ENCODE results near the gene CDKN1C.
"Not testable (repeated sequence)": the region's sequence is repeated elsewhere in the genome, so short reads cannot be mapped to it uniquely, and the experiment has no call there.

CDKN1C gene

DNA sequence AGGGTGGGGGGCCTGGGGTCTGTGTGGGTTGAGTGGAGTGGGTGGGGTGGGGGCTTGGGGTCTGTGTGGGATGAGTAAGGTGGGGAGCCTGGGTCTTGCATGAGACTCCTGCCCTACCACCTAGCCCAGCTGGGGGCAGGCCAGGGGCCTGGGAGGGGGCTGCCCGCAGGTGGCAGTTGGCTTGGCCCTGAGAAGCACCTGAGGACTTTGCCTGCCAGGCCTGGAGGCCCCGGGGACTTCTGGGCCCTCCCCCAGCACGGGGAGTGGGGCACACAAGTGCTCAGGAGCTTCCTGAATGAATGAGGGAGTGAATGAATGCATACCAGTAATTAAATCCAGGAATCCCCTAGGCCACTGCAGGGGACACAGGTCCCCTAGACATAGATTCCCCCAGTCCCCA lies 37.1 kb upstream of the CDKN1C start:
- DNase-seq = no peak

- DNase-seq = no peak
Observed at GRCh38 chr11:2921742-2922493, 36.3 kb upstream of the CDKN1C start.

GRCh38 chr11:2921261-2921660 lies 35.7 kb upstream of the CDKN1C start:
- no peak for DNase-seq

DNA sequence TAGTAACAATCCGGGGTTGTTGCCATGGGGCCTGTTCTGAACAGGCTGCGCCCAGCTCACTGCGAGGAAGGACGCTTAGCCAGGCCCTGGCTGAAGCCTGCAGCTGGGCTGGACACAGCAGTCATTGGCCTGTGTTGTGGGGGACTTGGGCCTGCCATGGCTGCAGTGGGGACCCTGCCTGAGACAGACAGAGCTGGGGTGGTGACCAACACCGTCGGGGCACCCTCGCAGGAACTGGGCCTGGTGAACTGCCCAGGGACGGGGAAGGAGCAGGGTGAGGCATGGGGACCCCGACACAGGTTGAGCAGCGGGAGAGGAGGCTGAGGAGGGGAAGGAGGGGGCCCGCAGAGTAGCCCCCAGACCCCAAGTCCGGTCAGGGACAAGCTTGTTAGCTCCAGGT lies 34.8 kb upstream of the CDKN1C start:
- DNase-seq = no peak

DNA sequence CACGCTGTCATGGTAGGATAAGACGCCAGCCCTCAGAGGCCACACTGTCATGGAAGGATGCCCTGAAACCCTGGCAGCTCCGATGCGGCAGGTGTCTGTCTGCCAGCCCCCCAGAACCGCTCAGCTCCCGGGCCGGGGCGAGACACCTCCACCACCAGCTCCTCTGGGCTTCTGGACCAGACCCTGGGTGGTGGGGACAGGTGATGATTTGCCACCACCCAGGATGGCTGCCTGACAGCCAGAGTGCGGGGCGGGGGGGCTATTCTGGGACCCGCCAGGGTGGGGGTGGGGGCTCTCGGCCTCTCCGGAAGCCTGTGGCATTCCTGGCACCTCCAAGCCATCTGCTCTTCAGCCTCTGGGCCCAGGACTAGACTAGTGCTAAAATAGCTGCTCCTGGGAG lies 34.3 kb upstream of the CDKN1C start:
- no peak for DNase-seq

DNA sequence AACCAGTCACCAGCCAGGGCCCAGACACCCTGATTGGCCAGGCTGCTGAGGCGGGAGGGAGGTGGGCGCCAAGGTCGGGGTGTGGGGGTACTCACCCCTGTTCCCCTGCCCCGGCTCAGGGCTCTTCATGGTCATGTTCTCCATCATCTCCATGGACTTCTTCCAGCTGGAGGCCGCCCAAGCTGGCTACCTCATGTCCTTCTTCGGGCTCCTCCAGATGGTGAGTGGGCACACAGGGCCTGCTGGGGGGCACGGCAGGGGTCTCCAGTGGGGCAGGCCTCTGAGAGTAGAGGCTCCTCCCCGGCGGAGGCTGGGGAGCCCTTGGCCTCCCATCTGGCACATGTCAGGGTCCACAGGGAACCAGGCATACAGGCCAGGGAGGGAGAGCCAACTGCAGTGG lies 33.6 kb upstream of the CDKN1C start:
- DNase-seq = no peak

GRCh38 chr11:2917842-2918490 lies 32.4 kb upstream of the CDKN1C start:
- no peak for DNase-seq

DNA sequence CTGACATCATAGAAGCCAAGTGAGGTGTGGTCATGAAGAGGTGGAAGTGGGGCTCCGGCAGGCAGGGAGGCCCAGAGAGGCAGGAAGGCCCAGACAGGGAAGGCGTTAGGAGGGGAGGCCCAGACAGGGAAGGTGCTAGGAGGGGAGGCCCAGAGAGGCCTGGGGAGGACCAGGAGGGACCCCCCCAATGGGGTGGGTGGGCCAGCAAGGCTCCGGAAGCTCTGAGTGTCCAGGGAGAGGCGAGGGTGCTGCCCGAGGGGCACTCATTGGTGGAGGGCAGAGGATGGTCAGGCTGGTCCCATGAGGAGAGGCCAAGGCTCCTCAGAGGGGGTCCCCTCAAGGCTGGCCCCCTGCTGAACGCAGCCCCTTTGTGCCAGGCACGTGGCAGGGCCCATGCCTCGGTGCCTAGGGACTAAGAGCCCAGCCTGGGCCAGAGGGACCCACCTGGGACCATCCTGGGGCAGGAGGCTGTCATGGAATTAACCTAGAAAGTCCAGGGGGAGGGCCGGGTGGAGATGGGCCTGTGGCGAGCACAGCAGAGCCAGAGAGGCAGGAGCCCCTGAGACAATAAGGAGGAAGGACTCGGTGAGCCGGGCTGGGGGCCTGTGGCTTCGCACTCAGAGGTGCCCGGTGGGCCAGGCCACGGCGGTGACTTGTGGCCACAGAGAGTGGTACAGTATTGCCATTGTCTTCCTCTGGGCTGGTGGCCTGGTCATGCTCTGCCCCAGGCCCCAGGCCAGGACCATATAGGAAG lies 31.5 kb upstream of the CDKN1C start:
- no peak for DNase-seq

DNA sequence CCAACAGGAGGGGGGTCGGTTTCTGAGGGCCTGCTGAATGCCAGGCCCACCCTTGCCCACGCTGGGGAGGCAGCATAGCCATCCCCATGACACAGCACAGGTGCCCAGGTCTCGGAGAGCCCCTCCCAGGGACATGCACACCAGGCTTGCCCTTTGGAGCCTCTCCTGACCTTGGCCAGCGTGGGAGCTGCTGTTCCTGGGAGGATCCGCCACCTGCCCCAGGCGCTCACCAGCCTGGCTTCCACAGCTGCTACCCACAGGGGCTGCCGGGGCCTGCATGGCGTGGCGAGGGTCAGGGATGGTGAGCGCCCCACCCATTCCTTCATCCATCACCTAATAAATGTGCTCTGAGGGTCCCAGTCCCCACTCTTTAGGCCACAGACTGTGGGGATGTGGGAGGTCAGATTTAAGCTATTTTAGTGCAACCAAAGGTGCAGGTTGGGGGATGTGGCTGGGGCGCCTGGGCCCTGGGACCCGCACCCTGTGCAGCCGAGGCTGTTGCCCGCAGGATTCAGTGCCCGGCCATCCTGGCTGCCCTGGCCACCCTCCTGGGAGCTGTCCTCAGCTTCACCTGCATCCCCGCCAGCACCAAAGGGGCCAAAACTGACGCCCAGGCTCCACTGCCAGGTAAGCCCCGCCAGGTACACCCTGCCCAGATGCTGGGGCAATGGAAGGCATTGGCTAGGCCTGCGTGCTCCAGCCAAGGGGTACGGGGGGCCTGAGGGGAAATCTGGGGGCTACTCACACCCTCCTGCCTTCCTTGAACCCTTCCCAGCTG lies 30.7 kb upstream of the CDKN1C start:
- DNase-seq = no peak

DNA sequence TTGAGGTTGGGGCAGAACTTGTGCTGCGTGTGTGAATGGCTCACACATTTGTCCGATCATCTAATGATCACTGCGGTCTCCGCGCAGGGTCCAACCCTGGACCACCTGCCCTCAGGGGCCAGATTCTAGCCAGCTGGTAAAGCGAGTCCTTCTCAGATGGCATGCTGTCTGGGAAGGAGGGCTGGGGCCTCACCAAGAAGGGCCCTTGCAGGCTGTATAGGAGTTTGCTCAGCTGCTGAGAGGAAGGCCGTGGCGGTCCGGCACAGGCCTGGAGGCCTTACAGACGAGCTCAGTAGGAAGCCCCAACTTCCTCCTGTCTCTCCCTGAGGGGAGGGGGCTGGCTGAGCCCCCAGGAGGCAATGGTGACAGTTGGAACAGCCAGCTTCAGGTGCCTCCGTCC lies 29.9 kb upstream of the CDKN1C start:
- no peak for DNase-seq

DNA sequence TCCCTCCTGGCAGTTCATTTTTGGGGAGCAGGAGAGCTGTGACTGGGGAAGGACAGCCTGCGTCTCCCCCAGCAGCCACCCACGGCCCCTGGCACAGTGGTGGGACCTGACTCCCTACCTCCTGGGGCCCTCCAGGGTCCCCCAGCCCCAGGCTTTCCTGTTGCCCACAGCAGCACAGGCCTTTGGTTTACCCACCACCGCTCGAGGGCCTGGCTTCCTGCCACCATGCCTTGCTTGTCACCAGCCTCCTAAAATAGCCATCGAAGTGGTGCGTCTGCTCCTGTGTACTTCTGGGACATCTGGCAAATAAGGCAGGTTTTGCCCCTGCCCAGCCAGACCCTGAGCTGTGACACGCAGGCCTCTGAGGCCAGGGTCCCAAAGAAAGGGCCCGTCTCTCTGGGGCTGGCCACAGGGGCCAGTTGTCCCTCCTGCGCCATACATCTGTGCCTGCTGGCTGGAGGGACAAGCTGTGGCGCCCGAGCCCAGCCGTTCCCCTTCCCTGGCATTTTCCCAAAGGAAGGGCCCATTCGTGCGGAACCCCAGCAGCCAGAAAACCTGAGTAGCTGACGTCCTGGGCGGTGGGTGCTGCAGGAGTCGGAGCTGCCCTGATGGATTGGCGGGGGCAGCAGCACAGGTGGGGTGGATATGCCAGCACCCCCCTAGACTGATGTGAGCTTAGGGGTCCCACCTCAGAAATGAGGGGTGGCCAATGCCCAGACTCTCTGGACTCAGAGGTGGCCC lies 29.1 kb upstream of the CDKN1C start:
- DNase-seq = peak; percentile 80

- no peak for DNase-seq
Observed at GRCh38 chr11:2913776-2914175, 28.2 kb upstream of the CDKN1C start.

- DNase-seq = no peak
Observed at GRCh38 chr11:2913019-2913431, 27.4 kb upstream of the CDKN1C start.

DNA sequence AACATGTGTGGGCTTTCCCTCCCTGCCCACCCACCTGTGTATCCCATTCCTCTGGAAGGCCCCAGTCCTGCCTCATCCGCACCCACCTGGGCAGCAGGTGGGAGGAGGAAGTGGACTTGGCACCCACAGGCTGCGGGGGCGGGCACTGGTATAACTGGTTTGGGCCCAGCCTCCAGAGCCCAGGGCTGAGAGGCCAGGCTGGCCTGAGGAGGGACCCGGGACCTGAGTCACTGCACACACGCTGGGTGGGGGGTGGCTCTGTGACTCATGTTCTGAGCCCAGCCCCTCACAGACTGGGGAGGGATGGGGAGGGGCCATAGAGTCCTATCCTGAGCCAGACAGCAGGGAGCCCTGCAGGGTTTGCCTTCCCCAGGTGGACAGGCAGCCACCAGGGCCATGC lies 26.9 kb upstream of the CDKN1C start:
- DNase-seq = peak; percentile 92

- DNase-seq = no peak
Observed at GRCh38 chr11:2911785-2912391, 26.3 kb upstream of the CDKN1C start.

GRCh38 chr11:2911088-2911784 lies 25.7 kb upstream of the CDKN1C start:
- DNase-seq = peak; percentile 49

GRCh38 chr11:2910401-2910955 lies 24.9 kb upstream of the CDKN1C start:
- DNase-seq = no peak

DNA sequence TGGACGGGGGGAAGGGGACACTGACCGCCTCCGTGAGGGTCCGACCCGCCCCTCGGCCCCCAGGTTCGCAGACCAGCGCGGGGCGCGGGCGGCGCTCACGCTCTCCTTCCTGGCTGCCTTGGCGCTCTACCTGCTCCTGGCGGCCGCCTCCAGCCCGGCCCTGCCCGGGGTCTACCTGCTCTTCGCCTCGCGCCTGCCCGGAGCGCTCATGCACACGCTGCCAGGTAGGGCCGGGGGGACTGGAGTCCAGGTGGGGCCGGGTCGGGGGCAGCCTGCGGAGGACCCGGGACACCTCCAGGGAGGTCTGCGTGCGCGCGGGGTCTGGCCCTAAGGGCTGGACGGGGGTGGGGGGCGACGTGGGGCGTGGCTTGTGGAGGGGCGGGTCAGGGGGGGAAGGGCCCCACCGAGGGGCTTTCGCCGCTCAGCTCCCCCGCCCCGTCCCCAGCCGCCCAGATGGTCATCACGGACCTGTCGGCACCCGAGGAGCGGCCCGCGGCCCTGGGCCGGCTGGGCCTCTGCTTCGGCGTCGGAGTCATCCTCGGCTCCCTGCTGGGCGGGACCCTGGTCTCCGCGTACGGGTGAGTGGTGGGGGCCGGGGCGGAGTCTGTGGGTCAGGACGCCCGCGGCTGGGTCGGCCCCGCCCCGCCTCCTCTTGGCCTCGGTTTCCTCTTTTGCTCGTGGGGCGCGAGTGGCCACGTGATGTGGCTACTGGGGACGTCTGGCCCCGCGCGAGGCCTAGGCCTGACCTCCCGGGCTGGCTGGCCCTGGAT lies 23.7 kb upstream of the CDKN1C start:
- DNase-seq = no peak

DNA sequence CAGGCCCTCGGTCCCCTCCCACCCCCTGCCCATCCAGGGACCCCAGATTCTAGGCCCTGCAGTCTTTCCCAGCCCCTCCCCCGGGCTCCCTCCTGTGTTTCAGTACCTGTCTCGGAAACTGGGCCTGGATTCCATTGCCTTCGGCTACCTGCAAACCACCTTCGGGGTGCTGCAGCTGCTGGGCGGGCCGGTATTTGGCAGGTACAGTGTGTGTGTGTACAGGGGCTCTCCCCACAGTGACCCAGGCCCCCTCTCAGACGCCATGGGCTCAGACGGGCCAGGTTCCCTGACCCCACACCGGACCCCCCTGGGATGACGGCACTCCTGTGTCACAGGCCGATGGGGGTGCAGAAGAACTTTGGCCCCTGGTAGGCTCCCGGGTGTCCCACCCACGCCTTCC lies 22.6 kb upstream of the CDKN1C start:
- DNase-seq = no peak

DNA sequence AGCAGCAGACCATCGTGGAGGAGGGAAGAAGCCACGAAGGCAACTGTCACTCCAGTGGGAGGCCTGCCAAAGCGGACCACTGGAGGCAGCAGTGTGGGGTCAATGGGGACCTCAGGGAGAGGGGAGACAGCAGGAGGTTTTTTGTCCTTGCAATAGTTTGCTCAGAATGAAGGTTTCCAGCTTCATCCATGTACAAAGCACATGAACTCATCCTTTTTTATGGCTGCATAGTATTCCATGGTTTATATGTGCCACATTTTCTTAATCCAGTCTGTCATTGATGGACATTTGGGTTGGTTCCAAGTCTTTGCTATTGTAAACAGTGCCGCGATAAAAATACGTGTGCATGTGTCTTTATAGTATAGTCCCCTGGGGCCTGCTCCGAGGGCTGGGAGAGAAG lies 19.7 kb upstream of the CDKN1C start:
- DNase-seq = not testable (repeated sequence)

All from NCI-H2029 (cell line).